Stomach smooth muscle (tissue), 2 donors: Measurements from ENCODE around the gene NCAM2.

Experiments used
- H3K27ac ChIP-seq: one replicate; pipeline ENCODE4 v1.7.0; 2013; ENCODE audit warnings: mild to moderate bottlenecking, low read length, inconsistent platforms
- H3K27me3 ChIP-seq, 2 donors: one replicate each; pipeline ENCODE4 v1.7.0; 2013; ENCODE audit warnings: low read length in 2 of 2; ENCODE audit not compliant: insufficient read depth in 2 of 2, control insufficient read depth in 1 of 2
- H3K36me3 ChIP-seq, 2 donors: one replicate each; pipeline ENCODE4 v1.7.0; 2013; ENCODE audit warnings: low read length in 2 of 2; ENCODE audit not compliant: control insufficient read depth in 2 of 2, insufficient read depth in 2 of 2
- H3K4me1 ChIP-seq: one replicate; pipeline ENCODE4 v1.7.0; 2013; ENCODE audit warnings: low read length; ENCODE audit not compliant: control insufficient read depth, insufficient read depth
- H3K4me3 ChIP-seq, 2 donors: one replicate each; pipeline ENCODE4 v1.7.0; 2013; ENCODE audit warnings: low read length in 2 of 2
- H3K9ac ChIP-seq, 2 donors: one replicate each; pipeline ENCODE4 v1.7.0; 2013; ENCODE audit warnings: low read length in 2 of 2, mild to moderate bottlenecking in 1 of 2
- H3K9me3 ChIP-seq, 2 donors: one replicate each; pipeline ENCODE4 v1.7.0; 2013; ENCODE audit warnings: low read length in 2 of 2; ENCODE audit not compliant: control insufficient read depth in 2 of 2
- donor health status: healthy.
- donor health status: Pancreatic carcinoma.

The NCAM2 gene

GRCh38 chr21:21025742-21026141, 27.5 kb downstream of the NCAM2 start:
- Histone ChIP-seq H3K27ac (no peak overlapping the region), H3K4me3 (no peak overlapping the region), H3K4me1 (no peaks in the 10 kb centered on the region), H3K9ac (no peak overlapping the region), H3K9me3 (no peaks in the 10 kb centered on the region), H3K27me3 (no peaks in the 10 kb centered on the region), H3K36me3 (no peaks in the 10 kb centered on the region)

DNA sequence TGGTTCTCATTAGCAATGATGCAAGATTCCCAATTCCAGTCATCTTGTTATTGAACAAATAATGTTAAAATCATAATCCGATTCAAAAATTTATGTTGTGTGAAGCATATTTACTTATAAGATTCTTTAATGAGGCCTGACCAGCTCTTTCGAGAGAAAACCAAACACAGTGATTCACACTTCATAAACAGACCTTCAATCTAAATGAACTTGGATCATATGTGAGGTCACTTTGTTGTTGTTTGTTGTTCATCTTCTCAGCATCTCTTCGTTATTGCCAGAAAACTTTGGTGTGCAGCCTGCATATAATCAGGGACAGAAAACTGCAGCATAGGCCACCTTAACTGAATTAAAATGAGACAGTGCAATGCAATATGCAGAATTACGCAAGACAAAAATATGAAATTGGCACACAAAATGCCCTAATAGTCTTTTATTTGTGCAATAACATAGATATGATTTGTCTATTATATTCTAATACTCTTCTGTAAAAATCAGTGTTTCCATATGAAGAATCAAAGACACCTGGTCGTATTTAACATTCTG, 30.1 kb downstream of the NCAM2 start:
- no peak overlapping the region for H3K4me3 ChIP-seq
- no peak overlapping the region for H3K9ac ChIP-seq
- no peaks in the 10 kb centered on the region for H3K27me3 ChIP-seq
- H3K4me1 ChIP-seq = no peaks in the 10 kb centered on the region
- H3K36me3 ChIP-seq = no peaks in the 10 kb centered on the region
- H3K27ac ChIP-seq = no peak overlapping the region
- no peaks in the 10 kb centered on the region for H3K9me3 ChIP-seq

- Histone ChIP-seq H3K9ac (no peak overlapping the region), H3K4me1 (no peaks in the 10 kb centered on the region), H3K27ac (no peak overlapping the region), H3K4me3 (no peak overlapping the region), H3K9me3 (no peaks in the 10 kb centered on the region), H3K36me3 (no peaks in the 10 kb centered on the region), H3K27me3 (no peaks in the 10 kb centered on the region)
Observed at GRCh38 chr21:21029164-21029563, 31.0 kb downstream of the NCAM2 start.

GRCh38 chr21:21030311-21030710, 32.1 kb downstream of the NCAM2 start:
- no peaks in the 10 kb centered on the region for H3K4me1 ChIP-seq
- H3K4me3 ChIP-seq = no peak overlapping the region
- no peak overlapping the region for H3K9ac ChIP-seq
- H3K27ac ChIP-seq = no peak overlapping the region
- H3K9me3 ChIP-seq = no peaks in the 10 kb centered on the region
- no peaks in the 10 kb centered on the region for H3K27me3 ChIP-seq
- H3K36me3 ChIP-seq = no peaks in the 10 kb centered on the region

DNA sequence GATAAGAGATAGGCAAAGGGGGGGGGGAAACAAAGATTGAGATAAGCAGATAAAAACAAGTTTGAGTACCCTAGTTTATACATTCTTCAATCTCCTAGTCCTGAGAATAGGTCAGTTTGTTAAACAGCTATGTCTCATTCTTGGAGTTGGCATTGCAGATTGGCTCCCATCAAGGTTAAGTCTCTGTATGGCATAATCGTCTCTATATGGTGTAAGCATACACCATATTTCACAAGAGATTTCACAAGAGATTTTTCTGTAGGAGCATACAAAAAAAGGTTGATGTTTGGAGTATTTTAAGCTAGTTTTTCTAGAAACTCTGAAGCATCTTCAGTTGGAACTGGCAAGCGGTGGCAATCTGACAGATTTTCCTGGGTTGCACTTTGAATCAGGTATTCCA, 35.8 kb downstream of the NCAM2 start:
- Histone ChIP-seq H3K27me3 (no peaks in the 10 kb centered on the region), H3K9me3 (no peaks in the 10 kb centered on the region), H3K36me3 (no peaks in the 10 kb centered on the region), H3K4me3 (no peak overlapping the region), H3K9ac (no peak overlapping the region), H3K4me1 (no peaks in the 10 kb centered on the region), H3K27ac (no peak overlapping the region)

- Histone ChIP-seq H3K9me3 (no peaks in the 10 kb centered on the region), H3K36me3 (no peaks in the 10 kb centered on the region), H3K27ac (no peak overlapping the region), H3K4me1 (no peaks in the 10 kb centered on the region), H3K9ac (no peak overlapping the region), H3K27me3 (no peaks in the 10 kb centered on the region), H3K4me3 (no peak overlapping the region)
Observed at GRCh38 chr21:21039624-21040170, 41.5 kb downstream of the NCAM2 start.

GRCh38 chr21:21045518-21045917, 47.3 kb downstream of the NCAM2 start:
- Histone ChIP-seq H3K27me3 (no peaks in the 10 kb centered on the region), H3K36me3 (no peaks in the 10 kb centered on the region), H3K9me3 (no peaks in the 10 kb centered on the region), H3K27ac (no peak overlapping the region), H3K4me1 (no peaks in the 10 kb centered on the region), H3K9ac (no peak overlapping the region), H3K4me3 (no peak overlapping the region)

DNA sequence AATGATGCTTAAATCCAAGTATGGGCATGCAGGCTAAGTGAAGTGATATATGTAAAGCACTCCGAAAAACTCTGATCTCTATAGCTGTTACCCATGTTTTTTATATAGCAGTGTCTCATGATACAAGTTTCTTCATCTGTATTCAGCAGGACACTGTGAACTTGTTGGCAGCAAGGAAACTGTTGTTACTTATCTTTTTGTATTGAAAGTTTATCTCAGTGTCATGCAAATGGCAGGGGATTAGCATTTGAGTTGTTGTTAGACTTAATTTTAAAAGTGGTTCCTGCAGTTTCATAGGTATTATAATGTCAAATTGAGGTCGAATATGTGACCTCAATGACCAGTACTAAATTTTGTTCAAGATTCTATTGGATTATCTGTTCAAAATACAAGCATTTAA, 47.9 kb downstream of the NCAM2 start:
- no peaks in the 10 kb centered on the region for H3K4me1 ChIP-seq
- no peak overlapping the region for H3K27ac ChIP-seq

DNA sequence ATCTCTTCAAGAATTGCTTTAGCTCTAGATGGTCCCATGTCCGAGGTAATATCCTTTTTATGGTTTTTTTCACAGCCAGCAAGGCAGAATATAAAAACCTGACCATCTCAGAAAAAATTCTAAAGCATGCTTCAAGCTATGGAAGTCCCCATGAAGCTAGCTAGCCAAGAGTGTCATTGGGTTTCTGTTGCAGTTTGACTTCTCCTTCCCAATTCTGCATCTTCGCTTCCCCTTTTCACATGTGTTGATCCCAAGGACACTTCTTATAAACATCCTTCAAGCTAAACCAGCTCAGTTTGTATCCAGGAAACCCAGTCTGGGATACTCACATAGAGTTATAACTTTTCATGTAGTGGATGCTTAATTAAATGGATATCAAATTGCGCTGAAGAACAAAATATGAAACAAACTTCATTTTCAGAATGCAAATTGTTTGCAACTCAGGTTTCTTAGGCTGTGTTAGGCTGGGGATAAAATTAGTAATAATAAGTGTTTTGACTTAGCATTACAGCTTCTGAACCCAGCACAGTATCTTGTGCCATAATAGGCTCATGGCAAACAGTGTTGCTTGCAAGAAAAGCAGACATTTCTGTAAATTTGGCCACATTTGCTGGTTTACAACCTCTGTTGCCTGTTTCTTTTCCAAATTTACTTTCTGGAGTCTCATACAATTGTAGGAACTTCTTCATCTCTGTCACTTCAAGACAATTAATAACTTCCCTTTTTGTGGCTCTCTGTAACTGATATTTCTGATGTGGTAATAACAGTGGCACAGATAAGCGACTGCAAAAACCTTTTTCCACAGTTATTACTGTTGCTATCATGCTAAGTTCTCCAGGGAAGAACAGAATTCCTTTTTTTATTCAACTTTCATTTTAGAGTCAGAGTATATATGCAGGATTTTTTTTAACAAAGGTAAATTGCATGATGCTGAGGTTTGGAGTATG, 53.2 kb downstream of the NCAM2 start:
- no peaks in the 10 kb centered on the region for H3K27me3 ChIP-seq
- no peaks in the 10 kb centered on the region for H3K36me3 ChIP-seq
- H3K4me3 ChIP-seq = no peak overlapping the region
- no peaks in the 10 kb centered on the region for H3K9me3 ChIP-seq
- H3K9ac ChIP-seq = no peak overlapping the region
- H3K4me1 ChIP-seq = no peaks in the 10 kb centered on the region
- no peak overlapping the region for H3K27ac ChIP-seq

More for the DNA sequence above, 47.9 kb downstream of the NCAM2 start:
- no peak overlapping the region for H3K9ac ChIP-seq
- H3K27me3 ChIP-seq = no peaks in the 10 kb centered on the region
- no peak overlapping the region for H3K4me3 ChIP-seq
- H3K36me3 ChIP-seq = no peaks in the 10 kb centered on the region
- no peaks in the 10 kb centered on the region for H3K9me3 ChIP-seq

DNA sequence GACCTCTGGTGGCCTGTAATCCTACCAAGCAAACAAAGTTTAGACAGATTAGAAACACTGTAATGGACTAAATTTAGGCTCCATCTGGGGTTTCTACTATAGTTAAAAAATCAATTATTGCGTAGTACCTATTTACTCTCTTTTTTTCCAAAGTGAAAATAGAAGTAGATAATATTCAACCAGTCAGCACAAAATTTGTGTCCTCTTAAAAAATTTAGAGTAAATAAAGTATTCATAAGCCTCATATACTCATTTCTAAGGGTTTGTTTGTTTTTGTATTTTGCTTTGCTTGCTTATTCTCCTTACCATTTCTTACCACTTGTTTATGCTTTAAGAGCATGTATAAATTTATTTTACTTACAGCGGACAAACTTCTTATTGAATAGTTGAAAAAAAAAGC, 54.5 kb downstream of the NCAM2 start:
- H3K9ac ChIP-seq = no peak overlapping the region
- no peak overlapping the region for H3K4me3 ChIP-seq
- H3K36me3 ChIP-seq = no peaks in the 10 kb centered on the region

More for the DNA sequence above, 54.5 kb downstream of the NCAM2 start:
- H3K27ac ChIP-seq = no peak overlapping the region
- no peaks in the 10 kb centered on the region for H3K9me3 ChIP-seq
- H3K27me3 ChIP-seq = no peaks in the 10 kb centered on the region
- H3K4me1 ChIP-seq = no peaks in the 10 kb centered on the region
